HG03175 (cell line): Measurements from ENCODE around the gene S100B.
A peak's percentile ranks its signal among the peaks of the same experiment; 100 is the strongest.
"Not testable (repeated sequence)": the region's sequence is repeated elsewhere in the genome, so short reads cannot be mapped to it uniquely, and the experiment has no call there.

Source experiments
- ATAC-seq: cut with Tn5 transposase; IDR thresholded peaks from one replicate; pipeline ENCODE4 v1.9.1; 2021; ENCODE audit warnings: mild to moderate bottlenecking, moderate library complexity; ENCODE audit not compliant: unreplicated experiment

Gene S100B

DNA sequence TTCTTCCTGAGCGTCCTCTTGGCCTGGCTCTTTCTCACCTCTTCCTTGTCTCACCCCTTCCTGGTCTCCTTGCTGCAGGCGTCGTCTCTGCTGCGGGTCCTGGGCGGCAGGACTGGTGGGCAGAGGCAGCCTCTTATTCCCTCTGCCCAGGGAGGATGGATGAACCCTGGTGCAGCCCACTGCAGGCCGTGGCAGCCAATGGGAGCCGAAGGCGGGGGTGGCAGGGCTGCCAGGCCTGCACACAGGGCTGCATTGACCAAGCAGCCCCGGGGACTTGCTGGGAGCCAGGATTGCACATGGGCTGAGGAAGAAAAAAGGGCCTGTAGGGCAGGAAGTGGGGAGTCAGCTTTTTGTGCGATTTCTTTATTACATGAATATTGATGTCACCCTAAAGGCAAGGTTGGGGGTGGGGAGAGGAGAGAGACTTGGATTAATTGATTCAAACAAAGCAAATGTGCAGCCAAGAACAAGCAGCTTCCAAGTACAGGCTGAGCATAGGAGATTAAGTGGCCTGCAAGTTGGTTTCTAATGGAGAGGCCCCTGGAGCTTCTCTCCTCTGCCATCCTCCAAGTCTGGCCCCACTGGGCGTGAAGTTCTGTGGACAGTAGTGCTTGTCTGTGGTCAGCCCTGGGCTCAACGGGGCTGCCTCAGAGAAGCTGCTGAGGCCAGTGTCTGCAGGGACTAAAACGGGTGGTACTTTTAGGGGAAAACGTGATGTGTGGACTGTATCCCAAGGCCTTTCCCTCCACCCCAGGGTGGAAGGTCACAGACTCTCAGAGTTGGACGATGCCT lies at the start of gene S100B:
Gene S100B, minus strand, starts transcription at position 108 of the 792 bp plus-strand sequence. CDS start 2,667 bp downstream, outside the sequence.
- ATAC-seq: no peak

DNA sequence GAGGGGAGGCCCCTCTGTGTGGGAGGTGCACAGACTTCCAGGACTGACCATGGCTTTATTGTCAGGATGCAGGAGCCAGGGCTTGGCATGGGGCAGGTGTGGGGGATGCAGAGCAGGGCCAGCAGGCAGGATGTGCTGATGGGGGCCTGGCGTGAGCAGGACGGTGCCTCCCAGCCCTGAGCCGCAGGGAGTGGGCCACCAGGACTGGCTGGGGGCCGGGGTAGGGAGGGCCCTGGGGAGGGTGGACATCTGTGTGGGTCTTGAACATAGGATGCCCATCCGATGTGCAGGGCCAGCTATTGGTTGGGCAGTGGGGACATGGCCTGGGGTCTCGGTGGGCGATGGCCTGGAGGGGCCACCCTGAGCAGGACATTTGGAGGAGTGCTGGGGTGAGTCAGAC lies 46.2 kb upstream of the S100B start:
- no peak for ATAC-seq

DNA sequence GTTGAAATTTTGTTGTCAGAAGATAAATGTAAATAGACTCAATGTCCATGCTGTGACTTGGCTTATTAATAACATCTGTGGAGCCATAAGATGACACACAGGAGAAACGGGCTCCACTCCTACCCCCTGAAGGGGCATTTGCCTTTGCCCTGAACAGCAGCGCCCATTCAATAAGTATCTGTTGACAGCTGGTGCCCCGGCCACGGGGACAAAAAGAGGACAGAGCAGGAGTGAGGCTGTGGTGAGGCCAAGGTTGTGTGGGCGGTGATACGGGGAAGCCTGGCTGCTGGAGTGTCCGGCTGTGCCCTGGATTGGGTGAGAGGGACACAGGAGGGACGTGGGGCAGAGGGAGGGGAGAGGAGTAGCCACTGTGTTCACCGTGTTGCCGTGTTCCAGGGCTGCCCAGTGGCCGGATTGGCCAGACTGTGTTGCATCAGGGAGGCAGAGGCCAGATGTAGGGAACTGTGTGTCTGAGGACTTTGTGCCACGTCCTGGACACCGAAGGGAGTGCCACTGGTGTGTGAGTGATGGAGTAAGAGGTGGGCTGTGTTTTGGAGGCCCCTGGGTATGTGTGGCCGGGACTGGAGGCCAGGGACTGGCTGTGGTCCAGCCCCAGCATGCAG lies 45.7 kb upstream of the S100B start:
- no peak for ATAC-seq

DNA sequence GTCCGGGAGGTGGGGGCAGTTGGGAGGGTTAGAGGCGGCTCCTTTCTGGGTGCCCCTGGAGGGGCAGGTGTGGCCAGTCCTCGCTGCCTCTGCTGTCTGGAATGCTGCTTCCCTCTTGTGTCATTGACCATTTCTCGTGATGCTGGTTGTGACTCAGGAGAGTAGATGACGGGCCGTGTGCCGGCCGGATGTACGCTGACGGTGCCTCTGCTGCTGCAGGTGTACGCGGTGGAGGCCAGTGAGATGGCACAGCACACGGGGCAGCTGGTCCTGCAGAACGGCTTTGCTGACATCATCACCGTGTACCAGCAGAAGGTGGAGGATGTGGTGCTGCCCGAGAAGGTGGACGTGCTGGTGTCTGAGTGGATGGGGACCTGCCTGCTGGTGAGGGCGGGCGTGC lies 44.5 kb upstream of the S100B start:
- ATAC-seq: no peak

DNA sequence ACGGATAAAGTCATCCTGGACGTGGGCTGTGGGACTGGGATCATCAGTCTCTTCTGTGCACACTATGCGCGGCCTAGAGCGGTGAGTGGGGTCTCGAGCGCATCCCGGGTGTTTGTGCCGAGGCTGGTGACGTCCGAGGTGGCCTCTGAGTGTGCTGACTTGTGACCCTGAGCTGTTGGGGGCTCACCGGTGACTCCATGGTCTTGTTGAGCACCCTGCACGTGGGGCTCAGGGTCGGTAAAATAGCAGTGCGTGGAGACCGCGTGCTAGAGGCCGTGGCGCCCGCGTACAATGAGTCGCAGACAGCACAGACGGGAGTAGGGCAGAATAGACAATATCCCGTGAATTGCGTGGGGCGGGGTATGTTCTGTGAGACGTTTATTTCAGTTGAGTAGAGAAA lies 43.7 kb upstream of the S100B start:
- no peak for ATAC-seq

DNA sequence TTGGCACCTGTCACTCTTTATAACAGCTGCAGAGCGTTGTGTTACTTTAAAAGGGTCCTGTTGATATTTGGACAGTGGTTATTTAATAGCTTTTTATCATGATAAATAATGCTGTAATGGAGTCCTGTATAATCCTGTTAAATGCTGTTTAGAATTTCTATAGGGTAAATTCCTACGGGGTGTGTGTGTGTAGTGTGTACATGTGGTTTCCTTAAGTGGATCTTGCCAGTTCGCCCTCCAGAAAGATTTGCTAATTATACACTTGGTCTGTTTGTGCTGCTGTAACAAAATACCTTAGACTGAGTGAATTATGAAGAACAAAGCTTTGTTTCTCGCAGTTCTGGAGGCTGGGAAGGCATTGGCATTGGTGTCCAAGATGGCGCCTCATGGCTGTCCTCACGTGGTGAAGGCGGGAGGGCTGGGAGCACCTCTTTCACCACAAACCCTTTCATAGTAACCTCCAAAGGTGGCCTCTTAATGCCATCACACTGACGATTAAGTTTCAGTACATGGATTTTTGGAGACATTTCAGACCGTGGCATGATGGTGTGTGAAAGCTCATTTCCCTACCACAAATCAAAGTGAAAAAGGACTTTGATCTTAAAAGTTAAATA lies 41.8 kb upstream of the S100B start:
- ATAC-seq: no peak

DNA sequence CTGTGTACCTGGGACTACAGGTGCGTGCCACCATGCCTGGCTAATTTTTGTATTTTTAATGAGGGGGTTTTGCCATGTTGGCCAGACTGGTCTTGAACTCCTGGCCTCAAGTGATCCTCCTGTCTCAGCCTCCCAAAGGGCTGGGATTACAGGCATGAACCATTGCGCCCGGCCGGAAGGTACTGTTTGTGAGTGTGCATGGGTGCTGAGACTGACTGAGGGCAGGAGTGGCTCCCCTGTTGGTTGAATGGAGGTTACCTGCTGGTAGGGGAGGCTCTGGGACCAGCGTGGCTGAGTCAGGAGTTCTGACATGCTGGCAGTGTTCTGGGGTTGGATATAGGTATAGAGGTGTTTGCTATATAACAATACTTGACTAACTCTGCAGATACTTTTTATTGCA lies 41.0 kb upstream of the S100B start:
- no peak for ATAC-seq

DNA sequence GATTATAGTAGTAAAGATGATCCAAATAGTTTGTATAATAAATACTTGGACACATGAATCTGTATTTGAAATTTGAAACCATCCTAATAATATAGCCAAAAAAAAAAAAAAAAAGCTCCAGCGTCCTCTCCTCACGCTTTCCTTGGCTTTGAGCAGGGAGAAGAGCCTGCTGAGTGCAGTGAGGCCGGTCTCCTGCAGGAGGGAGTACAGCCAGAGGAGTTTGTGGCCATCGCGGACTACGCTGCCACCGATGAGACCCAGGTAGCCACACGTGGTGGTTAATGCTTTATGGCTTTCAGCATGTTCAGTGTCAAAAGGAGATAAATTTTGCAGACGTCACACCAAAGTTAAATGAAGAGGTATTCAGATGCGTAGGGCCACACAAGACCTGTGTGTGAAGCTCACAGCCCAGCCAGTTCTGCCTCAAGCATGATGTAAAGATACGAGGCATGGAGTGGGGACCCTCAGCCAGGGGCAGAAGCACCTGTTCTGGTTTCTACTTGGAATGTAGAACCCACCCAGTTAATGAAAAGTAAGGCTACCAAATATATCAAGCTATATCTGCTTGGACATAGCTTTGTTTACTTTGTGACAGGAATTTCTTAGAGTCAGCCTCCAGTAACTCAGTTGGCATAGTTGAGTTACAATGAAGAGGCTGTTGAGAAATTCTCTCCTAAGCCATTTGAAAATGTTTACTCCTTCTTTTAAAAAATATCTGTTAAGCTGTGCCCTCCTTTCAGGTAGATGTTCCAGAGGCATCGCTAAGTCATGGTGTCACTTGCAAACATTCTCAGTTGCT lies 38.7 kb upstream of the S100B start:
- no peak for ATAC-seq

DNA sequence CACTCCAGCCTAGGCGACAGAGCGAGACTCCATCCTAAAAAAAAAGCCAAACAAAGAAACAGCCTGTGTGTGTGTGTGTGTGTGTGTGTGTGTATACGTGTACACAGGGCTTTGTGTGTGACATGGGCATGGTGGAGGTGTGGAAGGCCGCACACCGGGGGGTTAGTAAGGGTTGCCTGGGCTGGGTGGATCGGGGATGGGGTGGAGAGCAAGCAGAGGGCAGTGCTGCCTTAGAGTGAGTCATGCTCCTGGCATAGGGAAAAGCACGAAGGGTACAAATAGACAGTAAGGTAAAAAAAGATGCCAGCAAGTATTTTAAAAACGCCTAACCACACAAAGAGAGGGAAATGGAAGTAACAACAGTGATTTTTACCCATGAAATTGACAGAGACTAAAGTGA lies 36.8 kb upstream of the S100B start:
- no peak for ATAC-seq

DNA sequence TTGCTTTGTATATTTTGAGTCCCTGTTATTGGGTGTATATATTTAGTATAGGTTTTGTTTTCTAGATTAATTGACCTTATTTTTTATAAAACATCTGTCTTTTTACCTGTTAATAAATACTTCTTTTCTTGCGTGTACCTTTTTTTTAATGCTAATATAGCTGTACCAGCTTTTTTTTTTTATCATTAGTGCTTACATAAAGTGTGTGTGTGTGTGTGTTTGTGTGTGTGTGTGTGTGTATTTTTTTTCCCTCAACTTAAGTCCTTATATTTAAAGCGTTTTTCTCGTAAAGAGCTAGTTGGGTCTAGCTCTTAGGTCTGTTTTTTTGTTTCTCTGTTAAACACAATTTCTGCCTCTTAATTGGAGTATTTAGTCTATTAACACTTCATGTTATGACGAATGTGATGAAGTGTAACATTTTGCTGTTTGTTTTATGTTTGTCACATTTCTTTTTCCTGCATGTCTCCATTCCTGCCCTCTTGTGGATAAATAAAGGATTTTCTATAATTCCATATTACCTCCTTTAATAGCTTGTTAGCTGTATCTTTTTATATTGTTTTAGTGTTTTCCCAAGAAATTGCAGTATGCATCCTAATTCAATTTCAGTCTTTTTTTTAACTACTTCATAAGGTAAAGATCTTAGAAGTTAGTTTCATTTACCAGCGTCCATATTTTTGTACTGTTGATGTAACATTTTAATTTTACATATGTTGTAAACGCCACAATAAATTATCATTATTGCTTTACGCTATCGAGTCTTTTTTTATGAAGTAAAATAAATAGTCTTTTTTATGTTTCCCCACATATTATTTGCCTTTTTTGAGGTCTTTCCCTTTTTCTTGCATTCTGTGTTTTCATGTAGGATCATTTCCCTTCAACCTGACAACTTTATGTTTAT lies 34.9 kb upstream of the S100B start:
- no peak for ATAC-seq

DNA sequence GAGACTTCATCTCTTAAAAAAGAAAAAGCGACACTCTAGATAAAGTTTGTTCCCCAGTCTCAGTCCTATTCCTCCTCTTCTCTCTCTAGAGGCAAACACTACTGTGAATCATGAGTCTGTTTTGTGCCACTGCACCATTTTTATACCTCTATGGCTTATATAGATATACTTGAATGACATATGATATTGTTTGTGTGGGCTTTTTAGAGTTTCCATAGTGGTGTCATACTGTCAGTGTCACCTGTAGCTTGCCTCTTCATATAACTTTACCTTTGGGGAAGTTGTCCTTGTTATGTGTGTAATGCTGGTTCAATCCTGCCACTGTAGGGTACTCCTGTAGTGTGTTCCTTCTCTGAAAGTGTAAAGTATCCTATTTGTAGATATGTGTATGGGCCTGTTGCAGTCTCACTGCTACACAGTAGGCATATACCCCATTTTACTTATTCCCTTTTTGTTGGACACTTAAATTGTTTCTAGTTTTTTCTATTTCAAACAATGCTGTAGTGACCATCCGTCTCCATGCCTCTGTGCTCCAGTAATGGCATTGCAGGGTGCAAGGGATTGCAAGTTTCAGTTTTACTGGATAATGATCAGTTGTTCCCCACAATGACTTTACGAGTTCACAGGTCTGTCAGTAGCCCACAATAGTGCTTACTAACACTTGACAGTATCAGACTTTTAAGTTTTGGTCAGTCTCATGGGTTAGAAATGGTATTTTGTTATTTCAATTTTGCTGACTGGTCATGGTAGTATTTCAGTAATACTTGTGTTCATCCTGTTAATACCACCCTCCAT lies 33.3 kb upstream of the S100B start:
- ATAC-seq: no peak

DNA sequence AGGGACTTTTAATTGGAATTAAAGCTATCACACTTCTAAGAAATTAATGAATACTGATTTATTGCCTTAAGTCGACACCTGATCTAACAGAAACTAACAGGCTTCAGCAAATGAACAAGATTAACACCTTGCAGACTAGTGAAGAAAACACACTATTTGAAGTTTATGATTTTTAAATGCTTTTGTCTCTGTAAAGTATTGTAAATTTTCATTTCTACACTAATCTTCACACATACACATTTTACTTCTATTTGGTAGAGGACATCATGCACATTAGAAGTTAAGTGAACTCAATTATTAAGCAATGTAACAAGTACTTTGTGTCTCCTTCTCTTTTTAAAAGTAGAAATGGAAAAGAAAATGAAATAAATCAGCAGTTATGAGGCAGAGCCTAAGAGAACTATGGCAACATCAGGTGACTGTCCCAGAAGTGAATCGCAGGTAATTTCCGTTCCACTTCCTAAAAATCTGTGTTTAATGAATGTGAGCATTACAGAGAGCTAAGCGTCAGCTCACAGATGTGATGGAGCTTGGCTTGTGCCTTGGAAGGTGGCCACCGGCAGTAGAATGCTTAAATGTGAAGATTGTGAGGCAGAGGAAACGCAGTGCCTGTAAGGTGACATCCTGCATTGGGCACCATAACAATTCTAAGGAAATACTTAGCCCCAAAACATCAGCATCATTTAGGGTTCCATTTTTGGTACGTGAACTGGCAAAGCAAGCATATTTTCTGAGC lies 31.8 kb upstream of the S100B start:
- ATAC-seq: no peak

DNA sequence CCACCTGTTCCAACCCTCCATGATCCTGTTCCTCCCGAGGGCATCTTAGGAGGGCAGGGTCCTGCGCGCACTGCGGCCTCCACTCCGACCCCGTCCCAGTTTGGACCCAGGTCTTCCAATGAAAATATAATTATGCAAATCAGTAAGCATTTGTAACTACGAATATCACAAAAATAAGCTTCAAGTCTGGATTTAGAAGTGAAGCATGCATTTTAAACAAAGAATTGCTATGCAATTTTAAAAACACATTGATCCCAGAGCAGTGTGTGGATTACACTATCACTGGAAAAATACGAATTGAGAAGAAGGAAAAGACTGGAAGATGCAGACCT lies 31.3 kb upstream of the S100B start:
- ATAC-seq: no peak

DNA sequence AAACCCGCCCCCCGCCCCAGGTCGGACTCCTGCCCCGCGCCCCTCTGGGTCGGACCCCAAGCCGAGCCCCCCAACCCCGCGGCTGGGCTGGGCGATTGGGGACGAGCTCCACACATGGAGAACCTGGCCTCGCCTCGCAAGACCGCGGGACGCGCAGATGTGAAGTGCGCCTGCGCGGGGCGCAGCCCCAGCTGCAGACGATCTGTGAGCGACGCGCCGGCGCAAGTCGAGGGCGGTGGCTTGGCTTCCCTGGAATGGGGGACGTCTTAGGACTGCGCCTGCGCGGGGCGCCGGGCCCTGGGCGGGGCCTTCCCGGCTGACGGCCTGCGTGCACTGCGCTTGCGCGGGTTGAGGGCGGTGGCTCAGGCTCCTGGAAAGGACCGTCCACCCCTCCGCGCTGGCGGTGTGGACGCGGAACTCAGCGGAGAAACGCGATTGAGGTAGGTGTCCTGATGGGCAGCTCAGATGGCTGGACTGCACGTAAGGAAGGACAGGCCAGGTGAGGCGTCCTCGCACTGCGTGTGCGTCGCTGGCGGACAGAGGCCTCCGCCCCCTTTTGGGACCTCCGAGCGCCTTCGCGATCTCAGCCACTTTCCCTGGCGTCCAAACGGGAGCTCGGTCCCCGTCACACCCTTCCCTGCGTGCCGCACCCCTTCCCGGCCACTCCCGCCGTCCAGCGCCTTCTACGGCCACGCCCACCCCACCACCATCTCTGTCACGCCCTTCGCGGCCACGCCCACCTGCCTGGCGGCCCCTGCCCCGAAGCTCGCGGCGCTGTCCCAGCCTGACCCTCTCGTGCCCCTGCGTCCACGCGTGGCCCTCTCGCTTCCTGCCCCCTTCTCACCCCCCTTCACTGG lies 30.7 kb upstream of the S100B start, which contains the start of gene PRMT2:
Gene PRMT2, plus strand, starts transcription at position 351 of the 857 bp plus-strand sequence. CDS start 1,278 bp downstream, outside the sequence.
- peak; percentile 82 for ATAC-seq

DNA sequence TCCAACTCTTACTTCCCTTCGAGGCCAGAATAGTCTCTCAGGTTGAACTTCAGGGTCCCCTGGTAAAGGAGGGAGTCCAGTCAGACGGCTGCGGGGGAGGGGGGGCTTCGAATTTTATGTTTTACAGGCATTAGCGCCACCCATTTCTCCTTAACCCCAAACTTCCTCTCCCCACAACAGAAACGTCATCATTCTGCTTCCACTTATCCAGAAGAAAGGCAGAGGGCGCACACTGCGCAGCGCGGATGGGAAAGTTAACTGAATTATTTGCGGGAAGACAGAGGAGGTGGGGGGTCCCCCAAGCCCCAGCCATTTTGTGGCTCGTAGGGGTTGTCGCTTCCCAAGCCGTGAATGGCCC lies 30.1 kb upstream of the S100B start:
- no peak for ATAC-seq

DNA sequence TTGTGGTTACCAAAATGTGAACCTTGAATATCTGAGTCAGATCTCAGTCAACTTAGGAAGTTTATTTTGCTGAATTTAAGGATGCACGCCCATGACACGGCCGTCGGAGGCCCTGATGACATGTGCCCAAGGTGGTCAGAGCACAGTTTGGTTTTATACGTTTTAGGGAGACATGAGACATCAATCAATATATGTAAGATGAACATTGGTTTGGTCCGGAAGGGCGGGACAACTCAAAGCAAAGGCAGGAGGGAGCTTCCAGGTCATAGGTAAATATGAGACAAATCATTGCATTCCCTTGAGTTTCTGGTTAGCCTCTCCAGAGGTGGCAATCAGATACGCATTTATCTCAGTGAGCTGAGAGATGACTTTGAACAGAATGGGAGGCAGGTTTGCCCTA lies 29.5 kb upstream of the S100B start:
- no peak for ATAC-seq

DNA sequence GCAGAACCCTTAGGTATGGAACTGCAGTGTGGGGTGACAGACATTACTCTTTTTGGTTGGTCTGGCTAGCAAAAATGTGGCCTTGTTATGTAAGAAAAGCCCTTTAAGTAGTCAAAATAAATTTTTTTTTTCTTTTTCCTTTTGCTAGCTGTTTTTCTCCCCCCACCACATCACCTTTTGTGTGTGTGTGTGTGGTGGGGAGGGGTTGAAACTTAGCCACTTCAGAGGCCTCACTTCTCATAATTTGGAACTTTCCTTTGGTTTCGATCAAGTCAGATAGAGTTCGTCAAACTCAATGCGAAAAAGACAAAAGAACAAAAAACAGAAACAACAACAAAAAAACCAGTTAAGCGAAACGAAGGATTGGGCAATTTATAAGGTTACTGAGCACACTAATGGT lies 28.7 kb upstream of the S100B start:
- ATAC-seq: no peak

DNA sequence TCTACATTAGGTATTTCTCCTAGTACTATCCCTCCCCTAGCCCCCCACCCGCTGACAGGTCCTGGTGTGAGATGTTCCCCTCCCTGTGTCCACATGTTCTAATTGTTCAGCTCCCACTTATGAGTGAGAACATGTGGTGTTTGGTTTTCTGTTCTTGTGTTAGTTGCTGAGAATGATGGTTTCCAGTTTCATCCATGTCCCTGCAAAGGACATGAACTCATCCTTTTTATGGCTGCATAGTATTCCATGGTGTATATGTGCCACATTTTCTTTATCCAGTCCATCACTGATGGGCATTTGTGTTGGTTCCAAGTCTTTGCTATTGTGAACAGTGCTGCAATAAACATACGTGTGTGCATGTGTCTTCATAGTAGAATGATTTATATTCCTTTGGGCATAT lies 26.0 kb upstream of the S100B start:
- not testable (repeated sequence) for ATAC-seq
